HG02763 (cell line): Measurements from ENCODE around the gene GCC1.
"Not testable (repeated sequence)": the region's sequence is repeated elsewhere in the genome, so short reads cannot be mapped to it uniquely, and the experiment has no call there.

Experiments used
- ATAC-seq: cut with Tn5 transposase; IDR thresholded peaks from one replicate; pipeline ENCODE4 v1.9.1; 2021; ENCODE audit warnings: mild to moderate bottlenecking, moderate library complexity; ENCODE audit not compliant: unreplicated experiment

Gene GCC1

GRCh38 chr7:127540461-127540860, 44.9 kb downstream of the GCC1 start:
- not testable (repeated sequence) for ATAC-seq

DNA sequence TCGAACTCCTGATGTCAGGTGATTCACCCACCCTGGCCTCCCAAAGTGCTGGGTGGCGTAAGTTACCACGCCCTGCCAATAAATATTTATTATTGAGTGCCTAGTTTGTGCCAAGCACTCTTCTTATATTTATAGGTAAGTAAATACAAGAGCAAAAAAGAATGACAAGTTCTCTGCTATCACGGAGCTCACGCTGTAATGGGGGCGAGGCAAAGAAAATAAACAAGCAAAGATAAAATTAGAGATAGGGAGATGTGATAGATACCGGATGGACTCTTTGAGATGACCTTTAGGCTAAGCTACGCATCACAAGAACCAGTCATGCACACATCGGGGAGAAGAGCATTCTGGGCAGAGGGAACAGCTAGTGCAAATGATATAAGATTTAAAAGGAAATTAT, 46.3 kb downstream of the GCC1 start:
- no peak for ATAC-seq

DNA sequence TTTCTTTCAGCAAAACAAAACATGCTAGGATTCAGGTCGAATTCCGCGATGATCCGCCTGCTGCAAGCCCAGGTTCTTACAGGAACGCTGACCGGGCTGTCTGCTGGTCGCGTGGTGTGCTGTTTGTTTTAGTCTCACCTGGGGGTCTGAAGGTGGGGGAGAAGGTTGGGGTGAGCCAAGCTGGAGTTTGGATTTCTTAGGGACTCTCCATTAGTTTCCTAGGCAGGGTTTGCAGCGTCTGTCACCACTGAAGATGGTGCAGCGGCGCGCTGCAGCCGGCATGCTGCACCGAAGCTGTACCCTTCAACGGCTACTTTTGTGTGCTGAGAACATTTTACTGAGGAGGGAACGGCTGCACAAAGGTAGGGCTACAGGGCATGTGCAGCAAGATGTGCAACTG, 48.7 kb downstream of the GCC1 start:
- ATAC-seq = no peak

DNA sequence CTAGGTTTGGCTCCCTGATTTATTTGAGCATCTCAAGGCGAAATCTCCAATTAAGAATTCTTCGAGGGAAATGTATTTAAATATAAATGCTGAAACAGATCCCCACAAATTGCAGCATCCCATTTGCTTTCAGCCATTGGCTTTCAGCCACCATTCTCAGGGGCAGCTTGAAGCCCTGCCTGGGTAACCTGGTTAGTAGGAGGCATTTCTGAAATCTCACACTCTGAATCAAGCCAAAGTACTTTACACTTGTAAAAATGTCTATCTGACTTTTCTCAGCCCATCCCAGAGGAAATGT, 49.1 kb downstream of the GCC1 start:
- no peak for ATAC-seq

DNA sequence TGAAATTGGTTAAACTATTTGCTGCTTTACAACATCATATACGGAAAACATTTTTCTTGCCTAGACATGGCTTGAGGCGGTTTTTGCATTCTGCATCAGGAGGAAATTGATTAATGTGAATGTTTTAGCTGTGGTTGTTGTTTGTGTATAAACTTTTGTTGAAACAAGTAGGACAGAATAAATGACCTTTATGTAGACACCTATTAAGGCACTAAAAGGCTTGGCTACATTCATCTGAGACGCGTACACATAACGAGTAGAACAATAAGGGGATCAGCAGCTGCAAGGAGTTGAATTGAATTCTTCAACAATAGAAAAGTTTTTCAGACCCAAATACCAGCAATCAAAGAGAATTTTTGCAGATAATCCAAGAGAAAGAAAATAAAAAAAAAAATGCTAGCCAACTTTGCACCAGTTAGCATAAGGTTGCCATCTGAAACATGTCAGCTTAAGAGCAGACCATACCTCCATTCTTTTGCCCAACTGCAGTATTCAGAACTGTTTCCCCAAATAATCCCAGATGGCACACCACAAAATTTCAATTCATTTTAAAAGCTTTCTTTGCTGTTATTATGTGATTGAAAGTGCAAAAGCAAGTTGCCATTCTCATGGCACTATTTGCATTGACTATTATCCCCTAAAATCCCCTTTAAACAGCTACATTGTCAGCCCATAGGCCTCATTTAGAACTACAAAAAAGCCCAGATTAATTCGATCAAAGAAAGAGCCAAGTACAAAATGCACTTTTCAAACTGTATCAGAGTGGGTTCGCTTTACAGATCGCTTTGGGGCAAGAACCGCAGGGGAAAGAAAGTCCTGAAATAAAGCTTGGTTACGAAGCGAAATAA, 49.6 kb downstream of the GCC1 start:
- no peak for ATAC-seq

DNA sequence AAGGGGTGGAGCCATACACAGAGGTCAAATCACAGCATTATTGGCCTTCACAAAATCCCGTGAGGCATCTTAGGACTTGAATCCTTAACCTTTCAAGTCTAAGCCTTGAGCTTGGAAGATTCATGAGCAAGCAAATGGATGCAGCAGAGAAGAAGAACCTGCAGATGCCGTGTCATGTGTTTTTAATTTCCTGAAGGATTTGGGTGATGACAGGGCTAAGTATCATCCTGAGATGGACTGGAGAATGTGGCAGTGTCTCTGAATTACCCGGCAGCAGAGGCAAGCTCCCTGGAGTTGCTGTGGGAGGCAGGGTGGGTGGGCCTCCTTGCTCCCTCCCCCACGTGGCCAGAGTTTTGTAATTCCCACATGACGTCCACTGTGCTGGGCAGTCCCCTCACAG, 50.8 kb downstream of the GCC1 start:
- ATAC-seq = no peak

DNA sequence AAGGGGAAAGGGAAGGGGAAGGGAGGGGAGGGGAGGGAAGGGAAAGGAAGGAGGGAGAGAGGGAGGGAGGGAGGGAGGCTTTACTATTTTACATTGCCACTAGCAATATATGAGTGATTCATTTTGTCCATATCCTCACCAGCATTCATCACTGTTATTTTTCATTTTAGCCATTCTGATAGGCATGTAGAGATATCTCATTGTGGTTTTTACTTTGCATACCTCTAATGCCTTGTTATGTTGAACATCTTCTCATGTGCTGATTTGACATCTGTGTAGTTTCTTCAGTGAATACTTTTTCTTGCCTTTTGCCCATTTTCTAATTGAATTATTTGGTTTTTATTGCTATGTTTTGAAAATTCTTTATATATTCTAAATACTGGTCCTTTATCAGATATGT, 52.7 kb downstream of the GCC1 start:
- no peak for ATAC-seq

- ATAC-seq = no peak
Measured at GRCh38 chr7:127532151-127532550, 53.2 kb downstream of the GCC1 start.
